SK-N-SH (cell line): ENCODE measurements around the gene PRMT3.

Source experiments
- CHD2 ChIP-seq: fragments of 150-350 bp; IDR thresholded peaks from 2 replicates; pipeline ENCODE4 v1.6.1; 2018; ENCODE audit warnings: low read length; ENCODE audit not compliant: partially characterized antibody
- ELF1 ChIP-seq: IDR thresholded peaks from 2 replicates; pipeline ENCODE4 v1.4.0; 2012
- EZH2phosphoT487 ChIP-seq: fragments of 200-600 bp; sonication (generic); IDR thresholded peaks from 2 replicates; pipeline ENCODE4 v1.6.1; 2017; ENCODE audit warnings: low read depth, mixed run types, mild to moderate bottlenecking, antibody characterized with exemption, moderate library complexity, borderline replicate concordance
- JUND ChIP-seq: IDR thresholded peaks from 2 replicates; pipeline ENCODE4 v1.4.0; 2012
- POLR2AphosphoS5 ChIP-seq: IDR thresholded peaks from 2 replicates; pipeline ENCODE4 v1.6.1; 2012; ENCODE audit warnings: low read depth, low read length
- RCOR1 ChIP-seq: fragments of 150-350 bp; IDR thresholded peaks from 2 replicates; pipeline ENCODE4 v1.6.1; 2017; ENCODE audit warnings: antibody characterized with exemption, low read length
- RFX5 ChIP-seq: IDR thresholded peaks from 2 replicates; pipeline ENCODE4 v1.6.1; 2012; ENCODE audit warnings: mild to moderate bottlenecking, improper control_type of control experiment, low read length
- SMC3 ChIP-seq: IDR thresholded peaks from 2 replicates; pipeline ENCODE4 v1.6.1; 2012; ENCODE audit warnings: low read depth, low read length, improper control_type of control experiment
- TF ChIP-seq, protein P1 (sequence below): fragments of 200-600 bp; sonication (generic); IDR thresholded peaks from 2 replicates; pipeline ENCODE4 v1.6.1; 2017; ENCODE audit warnings: antibody characterized with exemption, mild to moderate bottlenecking, moderate library complexity
- TF ChIP-seq, protein P2 (sequence below): IDR thresholded peaks from 2 replicates; pipeline ENCODE4 v1.6.1; 2012; ENCODE audit warnings: mild to moderate bottlenecking, low read depth, low read length, moderate library complexity
- TF ChIP-seq, protein P3 (sequence below): fragments of 150-350 bp; IDR thresholded peaks from 2 replicates; pipeline ENCODE4 v1.6.1; 2016; ENCODE audit warnings: mild to moderate bottlenecking, low read depth, low read length
- TF ChIP-seq, protein P4 (sequence below): fragments of 150-350 bp; IDR thresholded peaks from 2 replicates; pipeline ENCODE4 v1.6.1; 2017; ENCODE audit warnings: antibody characterized with exemption, low read length, low read depth, borderline replicate concordance
- TF ChIP-seq, protein P5 (sequence below): IDR thresholded peaks from 2 replicates; pipeline ENCODE4 v1.4.0; 2012; ENCODE audit warnings: low read depth, borderline replicate concordance

DNA sequence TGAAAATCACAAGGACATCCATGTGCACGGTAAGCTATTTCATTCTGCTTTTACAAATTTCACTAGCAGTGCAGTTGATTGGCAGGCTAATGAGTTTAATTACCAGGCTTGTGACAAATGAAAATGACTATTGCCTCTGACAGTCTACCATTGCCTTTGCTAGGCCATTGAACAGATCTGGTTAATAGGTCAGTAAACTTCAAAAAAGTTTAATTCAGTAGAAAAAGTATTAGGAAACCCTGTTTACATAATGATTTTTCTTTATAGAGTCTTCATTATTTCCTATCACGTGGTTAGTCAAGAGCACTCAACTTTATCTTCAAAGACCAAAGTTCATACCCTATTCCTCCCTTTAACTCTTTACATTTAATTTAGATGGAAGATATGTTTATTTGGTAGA, 77.0 kb downstream of the PRMT3 start:
- TF ChIP-seq, protein P1, sequence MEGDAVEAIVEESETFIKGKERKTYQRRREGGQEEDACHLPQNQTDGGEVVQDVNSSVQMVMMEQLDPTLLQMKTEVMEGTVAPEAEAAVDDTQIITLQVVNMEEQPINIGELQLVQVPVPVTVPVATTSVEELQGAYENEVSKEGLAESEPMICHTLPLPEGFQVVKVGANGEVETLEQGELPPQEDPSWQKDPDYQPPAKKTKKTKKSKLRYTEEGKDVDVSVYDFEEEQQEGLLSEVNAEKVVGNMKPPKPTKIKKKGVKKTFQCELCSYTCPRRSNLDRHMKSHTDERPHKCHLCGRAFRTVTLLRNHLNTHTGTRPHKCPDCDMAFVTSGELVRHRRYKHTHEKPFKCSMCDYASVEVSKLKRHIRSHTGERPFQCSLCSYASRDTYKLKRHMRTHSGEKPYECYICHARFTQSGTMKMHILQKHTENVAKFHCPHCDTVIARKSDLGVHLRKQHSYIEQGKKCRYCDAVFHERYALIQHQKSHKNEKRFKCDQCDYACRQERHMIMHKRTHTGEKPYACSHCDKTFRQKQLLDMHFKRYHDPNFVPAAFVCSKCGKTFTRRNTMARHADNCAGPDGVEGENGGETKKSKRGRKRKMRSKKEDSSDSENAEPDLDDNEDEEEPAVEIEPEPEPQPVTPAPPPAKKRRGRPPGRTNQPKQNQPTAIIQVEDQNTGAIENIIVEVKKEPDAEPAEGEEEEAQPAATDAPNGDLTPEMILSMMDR = no peak
- TF ChIP-seq CHD2 = no peak
- TF ChIP-seq, protein P2, sequence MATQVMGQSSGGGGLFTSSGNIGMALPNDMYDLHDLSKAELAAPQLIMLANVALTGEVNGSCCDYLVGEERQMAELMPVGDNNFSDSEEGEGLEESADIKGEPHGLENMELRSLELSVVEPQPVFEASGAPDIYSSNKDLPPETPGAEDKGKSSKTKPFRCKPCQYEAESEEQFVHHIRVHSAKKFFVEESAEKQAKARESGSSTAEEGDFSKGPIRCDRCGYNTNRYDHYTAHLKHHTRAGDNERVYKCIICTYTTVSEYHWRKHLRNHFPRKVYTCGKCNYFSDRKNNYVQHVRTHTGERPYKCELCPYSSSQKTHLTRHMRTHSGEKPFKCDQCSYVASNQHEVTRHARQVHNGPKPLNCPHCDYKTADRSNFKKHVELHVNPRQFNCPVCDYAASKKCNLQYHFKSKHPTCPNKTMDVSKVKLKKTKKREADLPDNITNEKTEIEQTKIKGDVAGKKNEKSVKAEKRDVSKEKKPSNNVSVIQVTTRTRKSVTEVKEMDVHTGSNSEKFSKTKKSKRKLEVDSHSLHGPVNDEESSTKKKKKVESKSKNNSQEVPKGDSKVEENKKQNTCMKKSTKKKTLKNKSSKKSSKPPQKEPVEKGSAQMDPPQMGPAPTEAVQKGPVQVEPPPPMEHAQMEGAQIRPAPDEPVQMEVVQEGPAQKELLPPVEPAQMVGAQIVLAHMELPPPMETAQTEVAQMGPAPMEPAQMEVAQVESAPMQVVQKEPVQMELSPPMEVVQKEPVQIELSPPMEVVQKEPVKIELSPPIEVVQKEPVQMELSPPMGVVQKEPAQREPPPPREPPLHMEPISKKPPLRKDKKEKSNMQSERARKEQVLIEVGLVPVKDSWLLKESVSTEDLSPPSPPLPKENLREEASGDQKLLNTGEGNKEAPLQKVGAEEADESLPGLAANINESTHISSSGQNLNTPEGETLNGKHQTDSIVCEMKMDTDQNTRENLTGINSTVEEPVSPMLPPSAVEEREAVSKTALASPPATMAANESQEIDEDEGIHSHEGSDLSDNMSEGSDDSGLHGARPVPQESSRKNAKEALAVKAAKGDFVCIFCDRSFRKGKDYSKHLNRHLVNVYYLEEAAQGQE = no peak
- TF ChIP-seq, protein P3, sequence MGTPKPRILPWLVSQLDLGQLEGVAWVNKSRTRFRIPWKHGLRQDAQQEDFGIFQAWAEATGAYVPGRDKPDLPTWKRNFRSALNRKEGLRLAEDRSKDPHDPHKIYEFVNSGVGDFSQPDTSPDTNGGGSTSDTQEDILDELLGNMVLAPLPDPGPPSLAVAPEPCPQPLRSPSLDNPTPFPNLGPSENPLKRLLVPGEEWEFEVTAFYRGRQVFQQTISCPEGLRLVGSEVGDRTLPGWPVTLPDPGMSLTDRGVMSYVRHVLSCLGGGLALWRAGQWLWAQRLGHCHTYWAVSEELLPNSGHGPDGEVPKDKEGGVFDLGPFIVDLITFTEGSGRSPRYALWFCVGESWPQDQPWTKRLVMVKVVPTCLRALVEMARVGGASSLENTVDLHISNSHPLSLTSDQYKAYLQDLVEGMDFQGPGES = no peak
- TF ChIP-seq EZH2phosphoT487 = no peak
- TF ChIP-seq RFX5 = no peak
- TF ChIP-seq, protein P4, sequence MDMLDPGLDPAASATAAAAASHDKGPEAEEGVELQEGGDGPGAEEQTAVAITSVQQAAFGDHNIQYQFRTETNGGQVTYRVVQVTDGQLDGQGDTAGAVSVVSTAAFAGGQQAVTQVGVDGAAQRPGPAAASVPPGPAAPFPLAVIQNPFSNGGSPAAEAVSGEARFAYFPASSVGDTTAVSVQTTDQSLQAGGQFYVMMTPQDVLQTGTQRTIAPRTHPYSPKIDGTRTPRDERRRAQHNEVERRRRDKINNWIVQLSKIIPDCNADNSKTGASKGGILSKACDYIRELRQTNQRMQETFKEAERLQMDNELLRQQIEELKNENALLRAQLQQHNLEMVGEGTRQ = no peak
- TF ChIP-seq SMC3 = no peak
- no peak for TF ChIP-seq RCOR1
- no peak for TF ChIP-seq JUND
- TF ChIP-seq, protein P5, sequence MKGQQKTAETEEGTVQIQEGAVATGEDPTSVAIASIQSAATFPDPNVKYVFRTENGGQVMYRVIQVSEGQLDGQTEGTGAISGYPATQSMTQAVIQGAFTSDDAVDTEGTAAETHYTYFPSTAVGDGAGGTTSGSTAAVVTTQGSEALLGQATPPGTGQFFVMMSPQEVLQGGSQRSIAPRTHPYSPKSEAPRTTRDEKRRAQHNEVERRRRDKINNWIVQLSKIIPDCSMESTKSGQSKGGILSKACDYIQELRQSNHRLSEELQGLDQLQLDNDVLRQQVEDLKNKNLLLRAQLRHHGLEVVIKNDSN = no peak
- TF ChIP-seq POLR2AphosphoS5 = no peak
- no peak for TF ChIP-seq ELF1
